Fibroblast of lung (primary cell): ENCODE data around the gene TEX2. TPM values are rescaled to one million over a fixed set of nuclear protein-coding genes. Genes with fewer than 3 reads are reported as not detected.

Source experiments
- DNase-seq, 2 donors: peaks; one replicate each; pipeline versions ENCODE4 v3.0.0 to v3.0.0-alpha.2; 2010; ENCODE audit warnings: low read depth in 2 of 2
- H2AFZ ChIP-seq: 2 replicates; pipeline ENCODE4 v1.5.1; 2012; ENCODE audit warnings: low read length, control low read depth, inconsistent platforms
- H3K27ac ChIP-seq: 2 replicates; pipeline ENCODE4 v1.5.1; 2011; ENCODE audit warnings: low read length, control low read depth; ENCODE audit not compliant: insufficient read depth
- H3K27me3 ChIP-seq: 2 replicates; pipeline ENCODE4 v1.5.1; 2011; ENCODE audit warnings: mild to moderate bottlenecking, low read length; ENCODE audit not compliant: control insufficient read depth, insufficient read depth
- H3K36me3 ChIP-seq: 2 replicates; pipeline ENCODE4 v1.5.1; 2011; ENCODE audit warnings: low read length; ENCODE audit not compliant: control insufficient read depth, insufficient read depth
- H3K4me1 ChIP-seq: 2 replicates; pipeline ENCODE4 v1.5.1; 2011; ENCODE audit warnings: low read length; ENCODE audit not compliant: control insufficient read depth, insufficient read depth; ENCODE audit errors: extremely low read depth
- H3K4me2 ChIP-seq: 2 replicates; pipeline ENCODE4 v1.5.1; 2011; ENCODE audit warnings: low read length, control low read depth; ENCODE audit not compliant: insufficient read depth; ENCODE audit errors: extremely low read depth
- H3K4me3 ChIP-seq, 4 experiments: fragments of 200-600 bp in 1 of 4; sonication (generic) in 1 of 4; replicated peaks in 1 of 4; 2 replicates each; pipeline ENCODE4 v1.5.1; 2011 to 2016; ENCODE audit warnings: low read length in 4 of 4, low read depth in 3 of 4, mild to moderate bottlenecking in 3 of 4, control low read depth in 2 of 4, inconsistent platforms in 1 of 4, mixed read lengths in 1 of 4; ENCODE audit not compliant: insufficient read depth in 1 of 4; ENCODE audit errors: control extremely low read depth in 1 of 4
- H3K79me2 ChIP-seq: 2 replicates; pipeline ENCODE4 v1.5.1; 2012; ENCODE audit warnings: mild to moderate bottlenecking, low read length, inconsistent platforms; ENCODE audit not compliant: control insufficient read depth, insufficient read depth
- H3K9ac ChIP-seq: 2 replicates; pipeline ENCODE4 v1.5.1; 2011; ENCODE audit warnings: mild to moderate bottlenecking, low read length, control low read depth; ENCODE audit not compliant: insufficient read depth
- H3K9me3 ChIP-seq: 2 replicates; pipeline ENCODE4 v1.5.1; 2012; ENCODE audit warnings: low read depth, low read length; ENCODE audit not compliant: control insufficient read depth, insufficient read depth
- H4K20me1 ChIP-seq: 2 replicates; pipeline ENCODE4 v1.5.1; 2011; ENCODE audit warnings: low read length; ENCODE audit not compliant: control insufficient read depth, insufficient read depth; ENCODE audit errors: extremely low read depth
- EZH2 ChIP-seq: IDR thresholded peaks from 2 replicates; pipeline ENCODE4 v1.5.1; 2012; ENCODE audit warnings: low read length, control low read depth, mild to moderate bottlenecking; ENCODE audit errors: missing control alignments
- polyA plus RNA-seq, 2 donors: library from polyadenylated mRNA; depleted of rRNA in 1 of 2; stranded (reverse) in 1 of 2; unstranded in 1 of 2; fragments of >200 nt; gene quantifications; 2 replicates each; pipeline ENCODE4 v1.2.1, GENCODE V29; 2011 to 2012; ENCODE audit warnings: missing spikeins in 1 of 2
- total RNA-seq: library from RNA; depleted of rRNA; stranded (reverse); fragments of >200 nt; gene quantifications from 2 replicates; pipeline ENCODE4 v1.2.1, GENCODE V29; 2014
- TF ChIP-seq, protein P1 (sequence below), 2 donors: IDR thresholded peaks in 1 of 2; conservative IDR thresholded peaks in 1 of 2; 1 replicate in 1 of 2; 2 replicates in 1 of 2; pipeline ENCODE4 v1.5.1; 2011 to 2012; ENCODE audit warnings: low read length in 2 of 2, control low read depth in 1 of 2, inconsistent platforms in 1 of 2, low read depth in 1 of 2, mild to moderate bottlenecking in 1 of 2

TEX2 gene
- total and polyA plus RNA-seq, 2 donors (not counting 1 experiment from before 2014, with no cell fraction given), result 18.6 to 33.4 TPM

DNA sequence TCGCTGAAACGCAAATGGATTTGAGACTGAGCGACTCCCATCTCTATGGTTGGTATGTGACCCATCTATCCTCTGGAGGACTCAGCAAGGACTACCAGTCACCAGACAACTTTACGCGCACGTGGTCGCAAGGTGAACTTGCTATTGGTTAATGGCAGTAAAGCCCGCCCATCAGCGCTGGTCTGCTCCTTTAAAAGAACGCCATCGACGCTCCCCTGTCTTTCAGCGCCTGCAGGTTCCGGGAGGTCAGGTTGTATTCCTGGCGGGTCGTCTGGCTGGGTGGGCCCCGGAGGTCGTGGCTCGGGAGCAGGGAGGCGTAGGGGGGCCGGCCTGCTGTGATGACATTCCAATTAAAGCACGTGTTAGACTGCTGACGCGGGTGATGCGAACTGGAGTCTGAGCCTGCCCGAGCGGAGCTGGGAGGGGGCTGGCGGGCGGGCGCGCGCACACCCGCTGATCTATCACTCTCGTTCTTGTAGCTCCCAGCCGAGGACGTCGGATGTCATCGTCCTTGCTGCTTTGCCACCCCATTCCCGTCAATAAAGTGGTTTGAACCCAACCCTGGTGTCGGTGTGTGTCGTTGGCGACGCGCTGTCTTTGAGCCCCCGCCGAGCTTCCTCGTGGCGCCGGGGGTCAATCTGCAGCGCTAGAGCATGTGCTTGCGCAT lies 117.2 kb downstream of the TEX2 start:
- H3K4me2 ChIP-seq, result peak overlapping the region; percentile 93
- H3K4me1 ChIP-seq, result peaks cover 6% of the 10 kb centered on the region
- H4K20me1 ChIP-seq, result no peaks in the 10 kb centered on the region
- peaks cover 8% of the 10 kb centered on the region for H3K79me2 ChIP-seq
- H2AFZ ChIP-seq, result peak overlapping the region; percentile 79
- peak; percentile 100 for DNase-seq
- H3K27me3 ChIP-seq, result no peaks in the 10 kb centered on the region
- peak overlapping the region; percentile 62 to 90 (median 82) for H3K4me3 ChIP-seq
- peak overlapping the region; percentile 79 for H3K27ac ChIP-seq
- peak overlapping the region; percentile 78 for H3K9ac ChIP-seq
- TF ChIP-seq EZH2, result no peak
- TF ChIP-seq, protein P1, sequence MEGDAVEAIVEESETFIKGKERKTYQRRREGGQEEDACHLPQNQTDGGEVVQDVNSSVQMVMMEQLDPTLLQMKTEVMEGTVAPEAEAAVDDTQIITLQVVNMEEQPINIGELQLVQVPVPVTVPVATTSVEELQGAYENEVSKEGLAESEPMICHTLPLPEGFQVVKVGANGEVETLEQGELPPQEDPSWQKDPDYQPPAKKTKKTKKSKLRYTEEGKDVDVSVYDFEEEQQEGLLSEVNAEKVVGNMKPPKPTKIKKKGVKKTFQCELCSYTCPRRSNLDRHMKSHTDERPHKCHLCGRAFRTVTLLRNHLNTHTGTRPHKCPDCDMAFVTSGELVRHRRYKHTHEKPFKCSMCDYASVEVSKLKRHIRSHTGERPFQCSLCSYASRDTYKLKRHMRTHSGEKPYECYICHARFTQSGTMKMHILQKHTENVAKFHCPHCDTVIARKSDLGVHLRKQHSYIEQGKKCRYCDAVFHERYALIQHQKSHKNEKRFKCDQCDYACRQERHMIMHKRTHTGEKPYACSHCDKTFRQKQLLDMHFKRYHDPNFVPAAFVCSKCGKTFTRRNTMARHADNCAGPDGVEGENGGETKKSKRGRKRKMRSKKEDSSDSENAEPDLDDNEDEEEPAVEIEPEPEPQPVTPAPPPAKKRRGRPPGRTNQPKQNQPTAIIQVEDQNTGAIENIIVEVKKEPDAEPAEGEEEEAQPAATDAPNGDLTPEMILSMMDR (conservative IDR thresholded peaks at IDR 0.05 in 1 of 2, IDR thresholded peaks at IDR 0.05 in 1 of 2; ENCODE audit: low read depth in 1 of 2, low read length in 2 of 2), result no peak
- peaks cover 1% of the 10 kb centered on the region for H3K36me3 ChIP-seq
- H3K9me3 ChIP-seq, result no peaks in the 10 kb centered on the region

DNA sequence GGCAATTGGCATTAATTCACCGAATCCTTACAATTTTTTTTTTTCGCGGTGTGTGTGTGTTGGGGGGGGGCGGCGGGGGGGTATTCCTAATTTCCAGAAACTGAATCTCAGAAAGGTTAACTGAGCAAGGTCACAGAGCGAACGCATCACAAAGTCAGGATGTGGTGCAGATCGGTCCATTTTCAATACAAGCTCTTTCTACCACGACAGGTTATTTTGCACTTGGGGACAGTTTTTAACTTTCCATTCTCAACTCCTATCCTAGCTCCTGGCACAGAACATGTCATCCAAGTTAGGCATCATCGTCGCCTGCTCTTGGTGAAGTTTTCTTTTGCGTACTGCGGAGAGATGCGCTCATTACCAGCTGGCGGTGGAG lies 117.7 kb downstream of the TEX2 start:
- H3K4me1 ChIP-seq, result peaks cover 6% of the 10 kb centered on the region
- H4K20me1 ChIP-seq, result no peaks in the 10 kb centered on the region
- peak overlapping the region; percentile 27 for H3K9ac ChIP-seq
- peaks cover 8% of the 10 kb centered on the region for H3K79me2 ChIP-seq
- peaks cover 1% of the 10 kb centered on the region for H3K36me3 ChIP-seq
- H3K4me3 ChIP-seq, result peak overlapping the region; percentile 46 to 90 (median 78)
- H3K27ac ChIP-seq, result peak overlapping the region; percentile 79
- TF ChIP-seq EZH2, result no peak
- TF ChIP-seq, protein P1 (conservative IDR thresholded peaks at IDR 0.05 in 1 of 2, IDR thresholded peaks at IDR 0.05 in 1 of 2; ENCODE audit: low read depth in 1 of 2, low read length in 2 of 2), result no peak
- no peaks in the 10 kb centered on the region for H3K27me3 ChIP-seq
- H3K9me3 ChIP-seq, result no peaks in the 10 kb centered on the region
- DNase-seq, result no peak
- H3K4me2 ChIP-seq, result peak overlapping the region; percentile 93
- H2AFZ ChIP-seq, result peak overlapping the region; percentile 79

DNA sequence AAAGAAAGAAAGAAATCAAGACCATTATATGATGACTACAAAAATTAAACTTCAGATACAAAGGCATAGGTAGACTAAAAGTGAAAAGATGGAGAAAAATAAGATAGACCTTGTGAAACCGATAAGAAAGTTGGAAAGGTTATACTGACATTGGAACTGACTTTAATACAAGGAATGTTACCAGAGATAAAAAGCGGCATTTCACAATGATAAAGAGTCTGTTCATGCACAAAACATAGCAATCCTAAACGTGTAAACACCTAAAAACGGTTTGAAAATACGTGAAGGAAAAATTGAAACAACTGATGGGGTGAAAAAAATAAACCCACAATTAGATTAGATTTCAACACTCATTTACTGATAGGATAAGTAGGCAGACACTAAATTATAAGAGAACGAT lies 123.5 kb downstream of the TEX2 start:
- Histone ChIP-seq H3K79me2 (no peaks in the 10 kb centered on the region), H3K4me2 (no peak overlapping the region), H3K4me3 (no peak overlapping the region), H3K4me1 (no peaks in the 10 kb centered on the region), H4K20me1 (no peaks in the 10 kb centered on the region), H2AFZ (no peak overlapping the region), H3K27me3 (no peaks in the 10 kb centered on the region), H3K9ac (no peak overlapping the region), H3K9me3 (no peaks in the 10 kb centered on the region), H3K36me3 (no peaks in the 10 kb centered on the region), H3K27ac (no peak overlapping the region)
- TF ChIP-seq, protein P1 (conservative IDR thresholded peaks at IDR 0.05 in 1 of 2, IDR thresholded peaks at IDR 0.05 in 1 of 2; ENCODE audit: low read depth in 1 of 2, low read length in 2 of 2), result no peak
- TF ChIP-seq EZH2, result no peak
- no peak for DNase-seq
